HUES48 (cell line): ENCODE data around the gene GIGYF2.

Experiments
- H3K27ac ChIP-seq: one replicate; pipeline ENCODE4 v1.7.0; 2013; ENCODE audit warnings: low read depth, low read length, inconsistent platforms
- H3K27me3 ChIP-seq: 2 replicates; pipeline ENCODE4 v1.6.1; 2013; ENCODE audit warnings: mild to moderate bottlenecking, low read length; ENCODE audit not compliant: control insufficient read depth, insufficient read depth
- H3K36me3 ChIP-seq: 2 replicates; pipeline ENCODE4 v1.6.1; 2013; ENCODE audit warnings: low read length; ENCODE audit not compliant: control insufficient read depth, insufficient read depth
- H3K4me1 ChIP-seq: 2 replicates; pipeline ENCODE4 v1.6.1; 2013; ENCODE audit warnings: mild to moderate bottlenecking, low read length; ENCODE audit not compliant: control insufficient read depth, insufficient read depth
- H3K4me3 ChIP-seq: 2 replicates; pipeline ENCODE4 v1.5.1; 2013; ENCODE audit warnings: mild to moderate bottlenecking, low read depth, low read length
- H3K9ac ChIP-seq: 2 replicates; pipeline ENCODE4 v1.6.1; 2013; ENCODE audit warnings: mild to moderate bottlenecking, low read depth, low read length, moderate library complexity
- H3K9me3 ChIP-seq: 2 replicates; pipeline ENCODE4 v1.6.1; 2013; ENCODE audit warnings: low read length; ENCODE audit not compliant: control insufficient read depth, insufficient read depth

The GIGYF2 gene

GRCh38 chr2:232880764-232881351 is 183.7 kb downstream of the GIGYF2 start:
- no peak overlapping the region for H3K9ac ChIP-seq
- H3K9me3 ChIP-seq: no peaks in the 10 kb centered on the region
- H3K27ac ChIP-seq: no peak overlapping the region
- H3K27me3 ChIP-seq: peaks cover 25% of the 10 kb centered on the region
- H3K4me3 ChIP-seq: no peak overlapping the region
- H3K36me3 ChIP-seq: no peaks in the 10 kb centered on the region
- no peaks in the 10 kb centered on the region for H3K4me1 ChIP-seq

GRCh38 chr2:232882085-232882484 is 185.0 kb downstream of the GIGYF2 start:
- H3K27ac ChIP-seq: no peak overlapping the region

GRCh38 chr2:232882505-232883115 is 185.5 kb downstream of the GIGYF2 start:
- H3K9me3 ChIP-seq: no peaks in the 10 kb centered on the region
- H3K27ac ChIP-seq: no peak overlapping the region
- peaks cover 9% of the 10 kb centered on the region for H3K27me3 ChIP-seq
- H3K4me3 ChIP-seq: no peak overlapping the region
- no peaks in the 10 kb centered on the region for H3K36me3 ChIP-seq
- H3K9ac ChIP-seq: no peak overlapping the region
- no peaks in the 10 kb centered on the region; the same call in 1 of the 2 replicates for H3K4me1 ChIP-seq

More at GRCh38 chr2:232882085-232882484, 185.0 kb downstream of the GIGYF2 start:
- Histone ChIP-seq H3K4me3 (no peak overlapping the region), H3K36me3 (no peaks in the 10 kb centered on the region), H3K27me3 (peaks cover 15% of the 10 kb centered on the region), H3K9ac (no peak overlapping the region), H3K9me3 (no peaks in the 10 kb centered on the region), H3K4me1 (no peaks in the 10 kb centered on the region)

- Histone ChIP-seq H3K9ac (no peak overlapping the region), H3K36me3 (no peaks in the 10 kb centered on the region), H3K4me1 (no peaks in the 10 kb centered on the region; the same call in 1 of the 2 replicates), H3K27ac (no peak overlapping the region), H3K9me3 (no peaks in the 10 kb centered on the region), H3K27me3 (0 out of 2 replicates have a peak, but pooled peaks cover 3% of the 10 kb centered on the region), H3K4me3 (no peak overlapping the region)
Observed at GRCh38 chr2:232883116-232883721, 186.1 kb downstream of the GIGYF2 start.

- H3K27ac ChIP-seq: no peak overlapping the region
- H3K36me3 ChIP-seq: no peaks in the 10 kb centered on the region
- no peaks in the 10 kb centered on the region for H3K27me3 ChIP-seq
- H3K4me3 ChIP-seq: no peak overlapping the region
- no peaks in the 10 kb centered on the region; the same call in 1 of the 2 replicates for H3K4me1 ChIP-seq
- H3K9ac ChIP-seq: no peak overlapping the region
- H3K9me3 ChIP-seq: no peaks in the 10 kb centered on the region
Observed at GRCh38 chr2:232884001-232884421, 186.9 kb downstream of the GIGYF2 start.

- Histone ChIP-seq H3K4me3 (no peak overlapping the region), H3K4me1 (no peaks in the 10 kb centered on the region; the same call in 1 of the 2 replicates), H3K27ac (no peak overlapping the region), H3K36me3 (no peaks in the 10 kb centered on the region), H3K27me3 (no peaks in the 10 kb centered on the region), H3K9ac (no peak overlapping the region), H3K9me3 (no peaks in the 10 kb centered on the region)
Observed at GRCh38 chr2:232884549-232885263, 187.6 kb downstream of the GIGYF2 start.

- Histone ChIP-seq H3K4me1 (no peaks in the 10 kb centered on the region; the same call in 1 of the 2 replicates), H3K9me3 (no peaks in the 10 kb centered on the region), H3K27ac (no peak overlapping the region), H3K4me3 (no peak overlapping the region), H3K27me3 (no peaks in the 10 kb centered on the region), H3K36me3 (no peaks in the 10 kb centered on the region), H3K9ac (no peak overlapping the region)
Observed at GRCh38 chr2:232885264-232885961, 188.3 kb downstream of the GIGYF2 start.

GRCh38 chr2:232886176-232886575 is 189.0 kb downstream of the GIGYF2 start:
- no peaks in the 10 kb centered on the region for H3K27me3 ChIP-seq
- H3K36me3 ChIP-seq: no peaks in the 10 kb centered on the region

GRCh38 chr2:232886632-232887031 is 189.5 kb downstream of the GIGYF2 start:
- no peaks in the 10 kb centered on the region for H3K36me3 ChIP-seq
- no peak overlapping the region for H3K4me3 ChIP-seq
- H3K27ac ChIP-seq: no peak overlapping the region
- no peak overlapping the region for H3K9ac ChIP-seq
- H3K9me3 ChIP-seq: no peaks in the 10 kb centered on the region
- H3K27me3 ChIP-seq: no peaks in the 10 kb centered on the region
- H3K4me1 ChIP-seq: peaks cover 11% of the 10 kb centered on the region

More at GRCh38 chr2:232886176-232886575, 189.0 kb downstream of the GIGYF2 start:
- Histone ChIP-seq H3K9me3 (no peaks in the 10 kb centered on the region), H3K4me1 (peaks cover 7% of the 10 kb centered on the region), H3K9ac (no peak overlapping the region), H3K4me3 (no peak overlapping the region), H3K27ac (no peak overlapping the region)

GRCh38 chr2:232887171-232887850 is 190.2 kb downstream of the GIGYF2 start:
- no peaks in the 10 kb centered on the region for H3K27me3 ChIP-seq
- no peak overlapping the region for H3K4me3 ChIP-seq
- H3K9ac ChIP-seq: no peak overlapping the region
- H3K9me3 ChIP-seq: no peaks in the 10 kb centered on the region
- peaks cover 12% of the 10 kb centered on the region for H3K4me1 ChIP-seq
- no peak overlapping the region for H3K27ac ChIP-seq
- no peaks in the 10 kb centered on the region for H3K36me3 ChIP-seq
